CD4-positive, CD25-positive, alpha-beta regulatory T cell (primary cell): ENCODE data around the gene UBE2O. TPM values are rescaled to one million over a fixed set of nuclear protein-coding genes. Genes with fewer than 3 reads are reported as not detected.

Experiments used
- ATAC-seq, 2 donors: fragments of 150-1000 bp; cut with Tn5 transposase; one replicate each; pipeline ENCODE4 v1.10.0; 2021; ENCODE audit warnings: low read depth in 2 of 2, moderate number of reproducible peaks in 2 of 2, moderate library complexity in 1 of 2
- DNase-seq, 3 donors: peaks; one replicate each; pipeline versions ENCODE4 v3.0.0 to v3.0.0-alpha.2; 2012 to 2022; ENCODE audit warnings: mixed read lengths in 1 of 3
- H3K27ac ChIP-seq: one replicate; pipeline ENCODE4 v1.7.0; 2013; ENCODE audit warnings: mild to moderate bottlenecking, low read length; ENCODE audit not compliant: insufficient read depth, poor library complexity, severe bottlenecking
- H3K27me3 ChIP-seq: one replicate; pipeline ENCODE4 v1.7.0; 2013; ENCODE audit warnings: low read length; ENCODE audit not compliant: control insufficient read depth, insufficient read depth
- H3K36me3 ChIP-seq: one replicate; pipeline ENCODE4 v1.7.0; 2013; ENCODE audit warnings: mild to moderate bottlenecking, low read length, moderate library complexity; ENCODE audit not compliant: control insufficient read depth, insufficient read depth
- H3K4me1 ChIP-seq: 2 replicates; pipeline ENCODE4 v1.7.0; 2013; ENCODE audit warnings: mild to moderate bottlenecking, low read length; ENCODE audit not compliant: insufficient read depth, control insufficient read depth, poor library complexity, severe bottlenecking
- H3K4me3 ChIP-seq: one replicate; pipeline ENCODE4 v1.7.0; 2013; ENCODE audit warnings: low read depth, mild to moderate bottlenecking, low read length, moderate library complexity
- H3K9me3 ChIP-seq, 2 experiments: 1 replicate in 1 of 2; 2 replicates in 1 of 2; pipeline ENCODE4 v1.7.0; 2013; ENCODE audit warnings: low read length in 2 of 2, mild to moderate bottlenecking in 1 of 2, moderate library complexity in 1 of 2; ENCODE audit not compliant: control insufficient read depth in 2 of 2
- H3K27ac Mint-ChIP-seq, 3 donors: one replicate each; pipeline ENCODE4 v1.8.0; 2020 to 2022; ENCODE audit warnings: mild to moderate bottlenecking in 3 of 3, mixed read lengths in 3 of 3, moderate library complexity in 2 of 3
- H3K27me3 Mint-ChIP-seq: one replicate; pipeline ENCODE4 v1.8.0; 2022; ENCODE audit warnings: mild to moderate bottlenecking, mixed read lengths
- H3K36me3 Mint-ChIP-seq: one replicate; pipeline ENCODE4 v1.8.0; 2020; ENCODE audit warnings: mixed read lengths
- H3K4me1 Mint-ChIP-seq, 4 donors: one replicate each; pipeline ENCODE4 v1.8.0; 2020 to 2022; ENCODE audit warnings: mixed read lengths in 4 of 4, mild to moderate bottlenecking in 1 of 4
- H3K4me3 Mint-ChIP-seq, 4 donors: one replicate each; pipeline ENCODE4 v1.8.0; 2020 to 2022; ENCODE audit warnings: mild to moderate bottlenecking in 4 of 4, mixed read lengths in 4 of 4, moderate library complexity in 3 of 4
- H3K9me3 Mint-ChIP-seq, 7 donors: one replicate each; pipeline ENCODE4 v1.8.0; 2020 to 2022; ENCODE audit warnings: mixed read lengths in 7 of 7, mild to moderate bottlenecking in 3 of 7, moderate library complexity in 2 of 7
- polyA plus RNA-seq, 4 donors: library from polyadenylated mRNA; unstranded; fragments of 300-500 nt; fragmentation: Illumina TruSeq; gene quantifications; one replicate each; pipeline ENCODE4 v1.2.3, GENCODE V29; 2021
- total RNA-seq: library from RNA; stranded (reverse); gene quantifications from one replicate; pipeline ENCODE4 v1.2.3, GENCODE V29; 2022

UBE2O gene
- total and polyA plus RNA-seq, 5 donors from 2014 or later: 3.1 to 34.3 (median 6.6) TPM

GRCh38 chr17:76419576-76420260, 33.2 kb downstream of the UBE2O start:
- Histone ChIP-seq H3K36me3 (peaks cover 5% of the 10 kb centered on the region), H3K27ac (no peak overlapping the region), H3K27me3 (no peaks in the 10 kb centered on the region), H3K4me3 (no peak overlapping the region), H3K4me1 (peaks cover 3% of the 10 kb centered on the region), H3K9me3 (no peaks in the 10 kb centered on the region)
- Mint-ChIP-seq H3K4me1 (peaks cover 0 to 37% (median 12%) of the 10 kb centered on the region in 4 donors), H3K9me3 (no peaks in the 10 kb centered on the region), H3K27me3 (no peaks in the 10 kb centered on the region), H3K27ac (peak overlapping the region in 2 of 3 donors; percentile 73 to 90), H3K36me3 (peaks cover 12% of the 10 kb centered on the region), H3K4me3 (no peak overlapping the region)
- ATAC-seq (no peak), DNase-seq (no peak)

DNA sequence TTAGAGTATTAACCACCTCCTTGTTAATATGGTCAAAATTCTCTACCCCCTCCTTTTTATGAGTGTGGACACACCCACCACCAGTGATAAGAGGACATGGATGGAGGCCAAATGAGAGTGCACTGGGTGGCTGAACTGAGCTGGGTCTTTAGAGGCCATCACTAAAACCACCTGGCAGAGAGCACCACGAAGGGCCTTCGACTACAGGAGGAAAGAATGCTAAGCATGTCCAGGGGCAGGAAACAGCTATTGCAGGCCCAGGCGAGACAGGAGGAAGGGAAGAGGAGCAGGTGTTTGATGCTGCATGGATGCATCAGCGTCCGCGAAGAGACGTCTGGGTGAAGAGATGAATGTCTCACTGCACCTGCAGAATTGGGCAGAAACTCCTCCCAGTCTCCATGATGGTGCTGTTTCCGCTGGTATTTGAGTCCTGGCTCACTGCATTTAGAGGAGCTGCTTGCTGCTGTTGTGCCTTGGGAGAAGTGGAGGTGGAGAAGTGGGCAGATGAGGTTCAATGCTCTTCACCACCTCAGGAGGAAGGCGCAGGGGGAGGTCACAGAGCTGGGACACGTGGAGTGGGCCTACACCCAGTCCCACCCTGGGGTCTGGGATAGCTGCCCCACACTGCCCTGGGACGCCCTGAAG, 35.3 kb downstream of the UBE2O start:
- H3K4me1 ChIP-seq: peaks cover 3% of the 10 kb centered on the region
- H3K27me3 ChIP-seq: no peaks in the 10 kb centered on the region
- no peaks in the 10 kb centered on the region for H3K9me3 Mint-ChIP-seq
- peak overlapping the region in 1 of 4 donors; percentile 51 for H3K4me3 Mint-ChIP-seq
- H3K9me3 ChIP-seq: no peaks in the 10 kb centered on the region
- ATAC-seq (no peak), DNase-seq (no peak)
- H3K4me1 Mint-ChIP-seq: peaks cover 0 to 36% (median 12%) of the 10 kb centered on the region in 4 donors
- H3K36me3 Mint-ChIP-seq: peaks cover 8% of the 10 kb centered on the region
- H3K27ac Mint-ChIP-seq: peak overlapping the region; percentile 16 to 81 (median 28)
- H3K27ac ChIP-seq: no peak overlapping the region
- H3K36me3 ChIP-seq: peaks cover 5% of the 10 kb centered on the region
- no peak overlapping the region for H3K4me3 ChIP-seq
- no peaks in the 10 kb centered on the region for H3K27me3 Mint-ChIP-seq

DNA sequence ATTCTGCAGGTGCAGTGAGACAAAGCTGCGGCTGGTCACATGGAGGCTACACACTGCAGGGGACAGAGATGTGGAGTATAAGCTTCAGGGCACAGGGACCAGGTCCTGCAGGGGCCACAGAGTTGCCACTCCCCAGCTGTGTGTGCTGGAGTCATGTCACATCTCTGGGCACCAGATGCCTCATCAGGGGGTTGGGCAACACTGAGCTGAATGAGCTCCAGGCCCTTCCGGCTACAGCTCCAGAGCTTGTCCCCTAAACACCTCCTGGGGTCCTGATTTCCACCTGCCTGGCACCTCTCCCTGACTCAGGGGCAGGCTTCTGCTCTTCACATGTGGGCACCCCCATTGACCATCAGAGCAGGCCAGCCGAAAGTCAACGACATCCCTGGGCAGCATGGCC, 36.1 kb downstream of the UBE2O start:
- H3K27ac Mint-ChIP-seq: peak overlapping the region in 1 of 3 donors; percentile 5
- H3K36me3 Mint-ChIP-seq: peaks cover 7% of the 10 kb centered on the region
- H3K4me3 ChIP-seq: no peak overlapping the region
- no peak overlapping the region for H3K4me3 Mint-ChIP-seq
- DNase-seq (no peak), ATAC-seq (no peak)
- peaks cover 3% of the 10 kb centered on the region for H3K4me1 ChIP-seq
- H3K4me1 Mint-ChIP-seq: peaks cover 0 to 30% (median 10%) of the 10 kb centered on the region in 4 donors
- H3K9me3 Mint-ChIP-seq: no peaks in the 10 kb centered on the region
- peaks cover 8% of the 10 kb centered on the region for H3K36me3 ChIP-seq
- H3K27me3 ChIP-seq: no peaks in the 10 kb centered on the region
- no peaks in the 10 kb centered on the region for H3K9me3 ChIP-seq
- no peaks in the 10 kb centered on the region for H3K27me3 Mint-ChIP-seq
- H3K27ac ChIP-seq: no peak overlapping the region

GRCh38 chr17:76416457-76416856, 36.5 kb downstream of the UBE2O start:
- Histone ChIP-seq H3K27ac (no peak overlapping the region), H3K27me3 (no peaks in the 10 kb centered on the region), H3K4me3 (no peak overlapping the region), H3K36me3 (peaks cover 8% of the 10 kb centered on the region), H3K9me3 (no peaks in the 10 kb centered on the region), H3K4me1 (peaks cover 3% of the 10 kb centered on the region)
- Mint-ChIP-seq H3K36me3 (peaks cover 7% of the 10 kb centered on the region), H3K4me1 (peaks cover 0 to 27% (median 10%) of the 10 kb centered on the region in 4 donors), H3K9me3 (no peaks in the 10 kb centered on the region), H3K27ac (no peak overlapping the region), H3K27me3 (no peaks in the 10 kb centered on the region), H3K4me3 (no peak overlapping the region)
- DNase-seq (no peak), ATAC-seq (no peak)

- DNase-seq (no peak), ATAC-seq (no peak)
- no peaks in the 10 kb centered on the region for H3K27me3 Mint-ChIP-seq
- no peak overlapping the region for H3K4me3 Mint-ChIP-seq
- Histone ChIP-seq H3K27me3 (no peaks in the 10 kb centered on the region), H3K36me3 (peaks cover 8% of the 10 kb centered on the region), H3K27ac (no peak overlapping the region), H3K9me3 (no peaks in the 10 kb centered on the region), H3K4me1 (peaks cover 3% of the 10 kb centered on the region), H3K4me3 (no peak overlapping the region)
- no peak overlapping the region for H3K27ac Mint-ChIP-seq
- H3K36me3 Mint-ChIP-seq: peaks cover 7% of the 10 kb centered on the region
- H3K4me1 Mint-ChIP-seq: peaks cover 0 to 22% (median 10%) of the 10 kb centered on the region in 4 donors
- H3K9me3 Mint-ChIP-seq: no peaks in the 10 kb centered on the region
These were observed 37.2 kb downstream of the UBE2O start for GRCh38 chr17:76415786-76416185.

DNA sequence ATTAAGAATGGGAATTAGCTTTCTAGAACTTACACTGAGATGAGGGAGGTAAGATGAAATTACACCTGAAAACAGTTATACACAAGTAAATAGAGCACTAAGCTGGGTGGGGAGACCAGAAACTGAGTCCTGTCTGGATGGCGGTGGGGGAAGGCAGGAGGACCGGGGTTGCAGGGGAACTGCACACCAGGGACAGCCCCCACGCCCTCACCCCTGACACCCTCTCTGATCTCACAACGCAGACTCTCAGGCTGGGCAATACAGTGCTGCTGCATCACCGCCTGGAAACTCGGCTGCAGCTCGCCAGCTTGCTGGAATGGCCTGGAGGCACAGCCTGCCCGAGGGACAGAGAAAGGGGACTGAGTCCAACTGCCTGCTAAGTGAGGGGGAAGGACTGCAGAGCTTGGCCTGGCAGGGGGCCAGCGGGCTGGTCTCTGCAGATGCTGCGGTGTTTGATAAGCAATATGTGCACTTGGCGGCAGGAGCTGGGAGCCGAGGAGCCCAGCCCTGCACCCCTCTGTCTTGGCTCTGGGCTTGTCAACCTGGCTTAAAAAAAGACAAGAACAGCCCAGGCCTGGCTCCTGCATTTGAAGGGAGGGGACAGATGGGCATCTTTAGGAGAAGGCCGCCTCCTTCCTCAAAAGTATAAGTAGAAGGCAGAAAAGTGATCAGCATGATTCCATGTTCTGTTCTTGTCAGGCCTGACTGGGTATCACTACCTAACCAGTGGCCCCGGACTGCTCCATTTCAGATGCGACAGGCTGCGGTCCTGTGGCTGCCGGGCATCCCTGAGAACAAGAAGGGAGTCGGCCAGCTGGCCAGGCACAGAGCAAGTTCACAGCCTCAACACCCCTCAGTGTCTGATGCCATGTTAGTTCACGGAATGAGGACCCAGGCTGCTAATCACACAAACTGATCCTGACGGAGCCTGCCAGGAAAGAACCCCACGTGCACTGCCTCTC, 38.3 kb downstream of the UBE2O start:
- Histone ChIP-seq H3K36me3 (peaks cover 8% of the 10 kb centered on the region), H3K4me1 (peaks cover 3% of the 10 kb centered on the region), H3K9me3 (no peaks in the 10 kb centered on the region), H3K27me3 (no peaks in the 10 kb centered on the region), H3K27ac (no peak overlapping the region), H3K4me3 (no peak overlapping the region)
- H3K27me3 Mint-ChIP-seq: no peaks in the 10 kb centered on the region
- ATAC-seq (no peak), DNase-seq (no peak)
- H3K27ac Mint-ChIP-seq: no peak overlapping the region
- H3K36me3 Mint-ChIP-seq: peaks cover 9% of the 10 kb centered on the region
- H3K9me3 Mint-ChIP-seq: no peaks in the 10 kb centered on the region
- H3K4me3 Mint-ChIP-seq: no peak overlapping the region
- H3K4me1 Mint-ChIP-seq: peaks cover 0 to 13% (median 8%) of the 10 kb centered on the region in 4 donors

DNA sequence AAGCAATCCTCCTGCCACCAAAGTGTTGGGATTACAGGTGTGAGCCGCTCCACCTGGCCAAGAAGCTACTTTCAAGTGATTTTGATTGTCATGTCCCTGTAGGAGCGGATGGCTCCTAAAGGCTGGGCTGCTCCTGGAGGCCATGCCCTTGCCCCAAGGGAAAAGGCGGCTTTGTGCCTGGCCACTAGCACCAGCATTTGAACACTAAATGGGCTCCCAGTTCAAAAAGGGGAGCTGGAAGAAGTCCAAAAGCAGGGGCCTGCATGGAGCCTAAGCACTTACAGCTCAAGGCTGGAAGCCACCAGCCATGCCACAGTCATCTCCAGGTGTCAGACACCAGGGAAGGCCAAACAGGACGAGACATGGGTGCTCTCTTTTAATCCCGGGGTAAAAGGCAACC, 41.7 kb downstream of the UBE2O start:
- Mint-ChIP-seq H3K27ac (no peak overlapping the region), H3K36me3 (peaks cover 4% of the 10 kb centered on the region), H3K4me3 (no peak overlapping the region), H3K9me3 (no peaks in the 10 kb centered on the region), H3K4me1 (peaks cover 0 to 14% (median 12%) of the 10 kb centered on the region in 4 donors), H3K27me3 (no peaks in the 10 kb centered on the region)
- no peak for DNase-seq
- Histone ChIP-seq H3K27ac (no peak overlapping the region), H3K4me1 (peaks cover 5% of the 10 kb centered on the region), H3K9me3 (no peaks in the 10 kb centered on the region), H3K4me3 (no peak overlapping the region), H3K36me3 (peaks cover 3% of the 10 kb centered on the region), H3K27me3 (no peaks in the 10 kb centered on the region)
- ATAC-seq: no peak
